GM18505 (cell line): ENCODE measurements around the gene ARL15.

Experiments
- ATAC-seq: cut with Tn5 transposase; IDR thresholded peaks from one replicate; pipeline ENCODE4 v1.9.1; 2021; ENCODE audit not compliant: unreplicated experiment
- POLR2A ChIP-seq: IDR thresholded peaks from 4 replicates; pipeline ENCODE4 v1.6.1; 2011; ENCODE audit warnings: borderline replicate concordance; ENCODE audit not compliant: insufficient read depth, insufficient read length; ENCODE audit errors: extremely low read depth

Gene ARL15

DNA sequence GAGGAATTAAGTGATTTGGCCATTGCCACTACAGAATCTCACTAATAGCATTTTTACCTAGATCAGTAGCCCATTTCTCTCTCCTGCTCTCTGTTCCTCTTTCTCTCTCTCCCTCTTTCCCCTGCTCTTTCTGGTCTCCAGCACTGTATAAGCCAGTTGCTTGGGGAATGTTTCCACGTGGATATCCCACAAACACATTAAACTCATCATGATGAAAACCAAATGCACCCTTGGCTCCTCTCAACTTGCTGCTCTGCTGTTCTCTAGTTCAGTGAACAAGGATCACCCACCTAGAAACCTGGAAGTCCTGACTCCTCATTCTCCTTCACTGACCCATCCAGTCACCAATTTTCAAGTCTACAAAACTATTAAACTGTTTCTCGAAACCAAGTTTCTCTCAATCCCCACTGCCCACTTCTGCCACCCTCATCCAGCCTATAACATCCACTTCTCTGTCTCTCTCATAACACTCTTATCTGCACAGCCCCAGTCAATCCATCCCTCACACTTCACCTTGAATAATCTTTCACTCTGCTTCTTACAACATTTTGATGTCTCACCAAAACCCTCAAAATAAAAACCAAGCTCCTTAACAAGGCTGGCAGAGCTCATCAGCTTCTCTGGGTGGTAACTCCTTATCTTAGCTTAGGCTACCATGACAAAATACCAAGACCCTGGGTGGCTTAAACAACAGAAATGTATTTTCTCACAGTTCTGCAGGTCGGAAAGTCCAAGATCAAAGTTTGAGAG, 79.3 kb downstream of the ARL15 start:
- no peak for TF ChIP-seq POLR2A
- ATAC-seq: no peak

DNA sequence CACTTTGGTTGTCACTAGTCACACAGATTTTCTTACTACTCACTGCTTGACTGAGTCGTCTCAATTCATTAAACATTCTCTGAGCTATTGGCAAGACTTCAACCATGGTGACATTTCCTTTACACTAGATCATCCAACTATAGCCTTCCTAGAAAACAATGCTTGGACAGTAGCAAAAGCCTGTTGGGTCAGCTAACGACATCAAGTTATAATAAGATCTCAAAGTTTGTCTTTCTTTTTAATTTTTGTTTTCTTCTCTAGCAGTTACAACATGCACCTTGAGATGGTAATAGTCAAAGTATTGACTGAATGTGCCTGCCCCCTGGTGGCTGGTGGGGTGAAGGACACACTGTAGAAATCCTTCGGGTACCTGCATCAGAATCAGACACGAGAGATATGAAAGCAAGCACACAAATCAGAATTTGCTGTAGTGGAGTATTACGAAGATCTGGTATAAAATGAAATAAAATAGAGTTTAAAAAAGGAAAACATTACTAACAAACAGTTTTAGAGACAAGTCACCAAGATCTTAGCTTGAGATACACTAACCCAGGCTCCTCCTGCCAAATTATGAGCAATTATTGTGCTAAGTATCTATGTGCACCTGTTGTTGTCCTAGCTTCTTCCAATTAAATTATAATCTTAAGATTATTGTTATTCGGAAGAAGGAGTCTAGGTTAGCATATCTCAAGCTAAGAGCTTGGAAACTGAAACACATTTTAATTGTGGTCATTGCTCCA, 81.2 kb downstream of the ARL15 start:
- TF ChIP-seq POLR2A: no peak
- peak; percentile 96 for ATAC-seq

DNA sequence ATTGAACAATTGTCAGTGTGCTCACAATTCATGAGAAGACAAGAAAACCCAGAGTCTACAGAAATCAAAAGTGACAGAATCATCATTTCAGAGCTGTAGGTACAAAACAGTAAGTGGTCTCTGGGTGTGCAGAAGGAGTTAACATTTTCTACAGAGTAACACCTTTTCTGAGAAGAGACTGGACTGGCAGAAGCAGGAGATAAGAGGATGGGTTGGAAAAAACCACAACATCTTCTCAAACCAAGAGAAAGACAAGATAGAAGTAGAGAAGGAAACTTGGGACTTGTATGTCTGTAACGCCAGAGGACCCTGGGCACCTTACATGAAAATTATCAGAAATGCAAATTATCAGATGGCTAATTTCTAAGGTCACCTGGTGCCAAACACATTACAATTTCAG, 82.6 kb downstream of the ARL15 start:
- no peak for ATAC-seq

DNA sequence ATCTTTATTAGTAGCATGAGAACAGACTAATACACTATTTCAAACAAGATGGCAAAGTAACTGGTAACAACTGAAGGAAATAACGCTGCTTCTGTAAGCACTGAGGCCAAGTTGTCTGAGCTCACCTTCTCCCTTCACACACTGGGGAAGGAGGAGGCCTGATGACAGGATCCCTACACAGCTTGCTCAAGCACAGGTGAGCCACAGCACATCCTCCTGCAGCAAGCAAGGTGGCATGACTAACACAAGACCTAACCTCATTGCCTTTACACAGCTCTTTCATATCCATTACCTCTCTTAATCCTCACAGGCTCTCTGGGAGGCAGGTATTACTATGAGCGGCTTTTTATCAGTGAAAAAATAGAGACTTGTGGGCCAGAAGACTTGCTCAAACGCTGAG, 83.3 kb downstream of the ARL15 start:
- no peak for TF ChIP-seq POLR2A
- ATAC-seq: no peak

More for the DNA sequence above, 82.6 kb downstream of the ARL15 start:
- no peak for TF ChIP-seq POLR2A

DNA sequence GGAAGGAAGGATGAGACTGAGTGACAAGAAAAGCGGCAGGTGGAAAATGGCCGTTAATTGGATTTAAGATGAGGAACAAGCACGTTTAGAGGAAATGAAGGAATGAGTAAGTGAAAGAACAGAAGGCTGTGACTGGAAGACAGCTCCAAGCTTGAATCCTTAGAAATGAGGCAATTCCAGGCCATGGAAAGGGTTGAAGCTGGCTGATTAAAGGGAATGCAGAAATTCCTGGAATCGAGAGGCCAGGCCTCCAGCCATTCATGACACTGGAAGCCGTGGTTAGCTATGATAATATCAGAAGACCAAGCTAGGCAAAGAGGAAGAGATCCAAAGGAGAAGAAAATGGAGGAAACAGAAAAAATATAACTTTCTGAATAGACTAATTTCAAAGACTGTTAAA, 84.2 kb downstream of the ARL15 start:
- ATAC-seq: no peak
- no peak for TF ChIP-seq POLR2A

DNA sequence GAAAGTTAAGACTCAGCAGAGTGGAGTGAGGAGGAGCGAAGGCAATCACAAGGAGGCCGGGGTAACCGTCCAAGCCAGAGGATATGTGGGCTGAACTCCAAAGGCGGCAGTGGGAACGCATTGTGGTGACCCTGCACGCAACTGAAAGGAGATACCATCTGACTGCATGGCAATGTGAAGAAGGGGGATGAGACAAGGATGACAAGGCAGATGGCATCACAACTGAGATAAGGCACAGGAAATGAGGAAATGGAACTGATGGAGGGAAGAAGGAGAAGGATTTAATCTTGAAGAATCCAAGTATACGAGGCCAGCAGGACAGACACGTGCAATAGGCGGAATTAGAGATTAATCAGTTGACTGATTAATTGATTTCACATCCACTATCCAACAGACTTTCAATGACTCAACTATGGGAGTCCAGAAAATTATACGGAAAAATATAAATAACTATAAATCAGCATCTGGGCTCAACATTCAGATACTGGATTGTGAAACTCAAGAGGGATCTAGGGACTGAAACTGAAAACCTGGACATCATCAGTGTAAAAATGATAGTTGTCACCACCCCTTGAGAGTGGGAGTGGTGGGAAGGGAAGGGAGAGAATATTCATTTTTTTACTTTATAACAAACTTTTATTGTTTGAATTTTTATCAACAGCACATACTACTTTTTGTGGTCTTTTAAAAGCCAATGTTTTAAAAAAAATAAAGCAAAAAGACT, 86.1 kb downstream of the ARL15 start:
- no peak for TF ChIP-seq POLR2A
- no peak for ATAC-seq

DNA sequence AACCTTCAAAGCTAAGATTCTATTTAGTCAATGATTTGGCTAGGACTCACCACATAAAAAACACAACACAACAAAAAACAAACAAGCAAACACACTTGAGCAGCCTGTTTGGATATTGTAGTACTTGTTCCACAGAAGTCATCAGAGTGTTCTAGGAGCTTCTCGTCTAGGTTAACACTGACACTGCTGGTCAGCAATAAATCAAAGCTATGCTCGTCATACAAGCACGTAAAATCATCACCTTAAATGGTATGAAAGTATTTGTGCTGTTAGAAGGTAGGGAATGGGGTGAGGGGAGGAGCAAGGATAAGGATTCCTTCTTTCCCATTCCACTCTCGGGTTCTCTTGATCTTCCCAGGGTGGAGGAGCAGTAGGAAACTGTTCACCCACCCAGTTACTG, 88.0 kb downstream of the ARL15 start:
- TF ChIP-seq POLR2A: no peak
- ATAC-seq: no peak

DNA sequence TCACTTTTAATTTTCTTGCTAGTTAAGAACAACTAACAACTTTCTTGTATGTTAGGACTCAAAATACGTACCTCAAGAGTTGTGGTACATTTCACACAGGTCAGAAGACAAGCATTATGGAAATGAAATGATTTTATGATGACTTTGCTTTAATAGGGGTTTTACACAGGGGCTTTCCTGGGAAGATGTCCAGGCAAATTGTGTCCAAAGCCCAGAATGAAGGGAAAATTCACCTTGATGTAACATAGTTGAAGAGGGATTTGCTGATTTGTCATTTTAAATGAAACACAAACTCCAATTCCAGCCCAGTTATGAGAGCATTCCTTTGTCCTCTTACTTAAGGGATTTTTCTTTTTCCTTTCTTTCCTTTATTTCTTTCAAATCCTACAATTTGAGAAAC, 89.2 kb downstream of the ARL15 start:
- ATAC-seq: no peak
- no peak for TF ChIP-seq POLR2A

DNA sequence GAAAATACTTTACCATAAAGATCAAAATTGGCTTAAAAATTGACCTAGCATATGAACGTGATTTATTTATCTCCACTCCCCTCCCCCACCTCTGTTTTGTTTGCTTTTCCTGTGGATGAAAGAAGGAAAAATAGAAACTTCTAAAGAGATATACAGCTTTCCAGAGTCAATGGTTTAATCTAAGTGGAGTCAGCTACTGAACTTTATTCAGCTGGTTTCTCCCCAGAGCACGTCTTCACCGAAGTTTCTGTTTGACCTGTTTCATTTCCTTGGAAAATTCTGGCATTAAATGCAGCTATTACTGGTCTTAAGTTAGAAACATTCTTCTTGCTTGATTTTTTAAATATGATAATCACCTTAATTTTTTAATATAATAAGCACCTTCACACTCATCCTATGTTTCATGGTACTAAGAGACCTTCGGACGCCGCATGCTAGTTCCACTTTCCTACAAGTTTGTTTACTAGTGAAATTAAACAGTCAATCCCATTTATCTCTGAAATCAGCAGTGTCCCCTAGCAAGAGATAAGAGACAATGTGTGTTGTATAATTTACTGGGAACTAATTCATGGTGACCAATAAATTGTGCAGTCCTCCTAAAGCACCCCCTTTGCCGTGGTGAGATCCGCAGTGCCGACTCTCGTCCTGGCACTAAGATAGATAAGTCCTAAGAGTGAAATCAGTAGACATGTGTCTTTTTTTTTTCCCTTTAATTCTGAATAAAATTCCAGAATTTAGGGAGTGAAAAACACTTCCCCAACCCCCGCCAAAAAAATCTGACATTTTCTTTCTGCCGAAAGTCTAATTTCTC, 89.9 kb downstream of the ARL15 start:
- no peak for TF ChIP-seq POLR2A
- ATAC-seq: no peak

DNA sequence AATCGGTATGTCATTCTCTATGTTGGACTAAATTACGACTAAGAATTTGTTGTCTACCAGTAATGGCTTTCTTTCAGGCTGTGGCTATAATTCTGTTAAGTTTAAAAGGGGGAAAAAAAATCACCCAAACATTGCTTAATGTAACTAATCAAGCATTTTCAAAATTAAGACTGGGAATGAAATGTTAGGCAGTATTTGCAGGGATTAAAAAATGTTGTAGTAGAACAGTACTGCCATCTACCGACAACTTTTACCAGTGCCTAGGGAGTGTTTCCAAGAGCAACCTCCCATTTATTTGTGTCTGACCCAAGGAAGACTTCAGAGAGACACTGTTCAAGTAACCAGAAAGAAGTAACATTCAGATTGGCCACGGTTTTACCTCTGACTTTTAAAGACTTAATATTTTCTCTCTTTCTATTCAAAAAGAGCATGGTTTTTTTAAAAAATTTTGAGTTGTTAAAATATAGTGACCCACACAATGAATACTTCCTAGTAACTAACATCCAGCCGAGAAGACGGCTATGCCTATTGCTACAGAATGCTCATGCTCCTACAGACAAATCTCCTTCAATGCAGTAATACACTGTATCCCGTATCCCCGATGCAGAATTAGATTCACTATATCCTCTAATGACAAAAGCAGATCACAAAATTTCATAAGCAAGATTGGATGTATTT, 92.4 kb downstream of the ARL15 start:
- TF ChIP-seq POLR2A: no peak
- ATAC-seq: peak; percentile 59

DNA sequence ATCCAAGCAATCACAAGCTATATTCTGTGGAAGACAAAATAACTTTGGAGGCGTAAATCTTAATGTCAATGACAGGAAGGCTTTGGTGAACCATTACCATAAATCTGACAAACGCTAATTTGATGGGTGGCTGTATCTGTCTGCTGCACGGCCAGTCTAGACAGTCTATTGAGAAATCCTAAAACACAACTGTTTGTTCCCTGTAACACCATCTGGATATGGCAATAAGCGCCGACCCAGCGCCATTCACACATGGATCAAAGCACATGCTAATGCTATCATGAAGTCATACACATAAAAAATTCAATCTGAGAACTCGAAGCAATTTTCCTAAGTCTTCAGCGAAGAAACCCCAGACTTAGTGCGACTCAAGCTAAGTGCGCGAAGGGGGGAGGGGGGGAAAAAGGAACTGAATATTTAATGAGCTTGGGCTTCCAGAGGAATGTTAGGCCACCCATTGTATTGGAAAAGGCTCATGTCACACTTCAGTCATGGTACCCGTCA, 95.1 kb downstream of the ARL15 start:
- no peak for ATAC-seq
- TF ChIP-seq POLR2A: no peak

DNA sequence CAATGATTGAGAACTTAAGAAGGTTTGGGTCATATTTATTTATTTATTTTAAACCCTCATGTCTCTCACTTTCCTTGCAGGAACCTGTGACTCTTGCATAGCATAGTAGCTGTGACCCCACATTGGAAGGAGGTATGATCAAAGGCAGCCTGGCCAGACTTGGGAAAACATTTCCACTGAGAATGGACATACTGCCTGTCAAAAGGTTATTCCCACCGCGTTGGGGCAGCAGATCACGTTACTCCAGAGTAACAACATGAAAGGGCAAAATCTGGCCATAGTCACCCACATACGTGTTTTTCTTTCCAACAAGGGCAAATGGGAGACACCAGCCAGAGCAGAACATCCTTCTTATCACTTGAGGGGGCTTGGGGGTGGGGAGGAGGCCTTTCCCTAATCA, 95.7 kb downstream of the ARL15 start:
- TF ChIP-seq POLR2A: no peak

DNA sequence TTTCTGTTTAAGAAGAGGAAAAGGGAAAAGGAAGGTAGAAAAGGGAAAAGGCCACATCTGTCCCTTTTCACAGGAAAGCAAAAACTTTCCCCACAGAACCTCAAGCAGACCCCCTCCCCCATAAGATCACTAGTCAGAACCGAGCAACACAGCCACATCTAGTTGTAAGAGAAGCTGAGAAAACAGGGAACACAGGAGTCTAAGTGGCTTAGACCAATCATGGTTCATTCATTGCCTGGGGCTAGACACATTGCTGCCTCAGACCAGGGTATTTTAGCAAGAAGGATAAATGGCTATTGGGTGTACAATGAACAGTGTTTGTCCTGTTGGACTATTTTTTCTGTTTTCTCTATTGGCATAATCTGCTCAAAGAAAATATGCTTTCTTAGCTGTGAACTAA, 98.0 kb downstream of the ARL15 start:
- ATAC-seq: no peak
- TF ChIP-seq POLR2A: no peak

More for the DNA sequence above, 95.7 kb downstream of the ARL15 start:
- ATAC-seq: no peak

DNA sequence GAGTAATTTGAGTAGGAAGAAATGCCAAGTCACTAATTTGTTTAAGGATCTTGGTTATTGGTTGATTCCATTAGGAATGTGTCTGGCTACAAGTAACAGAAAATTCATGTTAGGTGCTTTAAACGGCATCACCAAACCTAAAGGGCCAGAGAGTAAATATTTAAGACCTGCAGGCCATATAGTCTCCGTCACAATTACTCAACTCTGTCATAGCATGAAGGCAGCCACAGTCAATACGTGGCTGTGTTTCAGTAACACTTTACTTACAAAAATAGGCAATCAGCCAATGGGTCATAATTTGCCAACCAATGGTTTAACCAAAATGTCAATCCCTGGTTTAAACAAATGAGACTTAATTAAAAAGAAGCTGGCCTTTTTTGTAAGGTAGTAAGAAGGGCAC, 98.5 kb downstream of the ARL15 start:
- TF ChIP-seq POLR2A: no peak
- ATAC-seq: no peak
